Measurements from ENCODE around the gene CDC73.
"Not testable (repeated sequence)": the region's sequence is repeated elsewhere in the genome, so short reads cannot be mapped to it uniquely, and the experiment has no call there.

The CDC73 gene

DNA sequence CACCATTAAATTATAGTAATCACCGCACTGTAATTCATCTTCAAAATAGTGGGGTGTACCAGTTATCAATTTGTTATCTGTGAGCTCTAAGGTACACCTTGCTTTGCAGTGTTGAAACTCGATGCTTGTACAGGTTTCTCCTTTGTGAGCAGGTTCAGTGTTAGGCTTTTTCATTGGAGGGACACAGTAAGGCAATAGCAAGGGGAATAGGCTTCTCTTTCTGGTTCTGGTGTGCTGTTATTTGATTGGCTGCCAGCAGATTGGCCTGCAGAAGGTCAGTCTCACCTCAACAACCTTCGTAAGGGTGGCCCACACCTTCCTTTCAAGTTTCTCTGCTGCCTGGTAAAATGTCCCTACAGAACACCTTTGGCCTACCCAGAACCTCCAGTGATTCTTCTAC lies 140.8 kb downstream of the CDC73 start:
- TF ChIP-seq RARB (CRISPR knock-in tag; IDR thresholded peaks at IDR 0.05) (no peak), SNAI2 (CRISPR knock-in tag; IDR thresholded peaks at IDR 0.05) (no peak), OSR1 (CRISPR knock-in tag; IDR thresholded peaks at IDR 0.05) (no peak)
- no peak for ATAC-seq

DNA sequence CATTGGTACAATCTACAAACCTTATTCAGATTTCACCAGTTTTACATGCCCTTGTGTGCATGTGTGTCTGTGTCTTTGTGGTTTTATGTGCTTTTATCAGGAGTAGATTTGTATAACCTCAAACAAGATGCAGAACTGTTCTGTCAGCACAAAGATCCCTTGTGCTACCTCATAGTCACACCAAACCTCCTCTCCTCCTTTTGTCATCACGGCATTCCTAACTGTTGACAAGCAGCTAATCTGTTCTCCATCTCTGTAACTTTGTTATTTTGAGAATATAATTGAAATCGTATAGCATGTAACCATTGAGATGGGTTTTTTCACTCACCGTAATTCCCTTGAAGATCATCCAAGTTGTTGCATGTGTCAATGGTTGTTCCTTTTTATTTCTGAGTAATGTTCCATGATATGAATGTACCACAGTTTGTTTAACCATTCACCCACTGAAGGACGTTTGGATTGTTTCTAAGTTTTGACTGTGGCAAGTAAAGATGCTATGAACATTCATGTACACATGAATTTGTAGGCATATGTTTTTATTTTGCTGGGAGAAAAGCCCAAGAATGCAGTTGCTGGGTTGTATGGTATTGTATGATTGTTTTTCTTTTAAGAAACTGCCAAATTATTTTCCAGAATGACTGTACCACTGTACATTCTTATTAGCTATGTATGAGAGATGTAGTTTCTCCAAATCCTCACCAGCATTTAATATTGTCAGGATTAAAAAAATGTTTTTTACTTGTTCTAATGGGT lies 142.7 kb downstream of the CDC73 start:
- peak; percentile 55 for ATAC-seq
- TF ChIP-seq TOX (CRISPR knock-in tag; IDR thresholded peaks at IDR 0.05; ENCODE audit: borderline replicate concordance) (no peak), ZNF8 (CRISPR knock-in tag; IDR thresholded peaks at IDR 0.05) (peak; percentile 57; the same call in 1 of the 2 replicates)

DNA sequence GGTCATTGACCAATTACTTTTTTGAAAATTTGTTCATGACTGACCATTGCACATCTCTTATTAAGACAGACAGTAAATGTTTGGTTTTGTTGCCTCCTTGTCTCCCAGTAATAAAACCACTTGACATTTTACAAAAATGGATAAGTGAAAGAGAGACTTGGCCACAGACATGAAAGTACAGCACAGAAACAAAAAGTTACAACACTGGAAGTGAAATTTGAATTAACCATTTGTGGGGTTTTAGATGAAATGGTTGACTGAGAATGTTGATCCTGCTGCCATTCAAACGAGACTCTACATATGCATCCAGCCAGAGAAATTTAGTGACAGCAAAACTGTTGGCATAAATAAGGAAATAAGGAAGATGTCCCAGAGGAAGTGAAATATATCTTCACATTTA lies 143.9 kb downstream of the CDC73 start:
- ATAC-seq = no peak
- no peak for TF ChIP-seq TCF4 (CRISPR knock-in tag; IDR thresholded peaks at IDR 0.05; ENCODE audit: borderline replicate concordance)
- no peak for TF ChIP-seq SNAI2 (CRISPR knock-in tag; IDR thresholded peaks at IDR 0.05)
- TF ChIP-seq OSR1 (CRISPR knock-in tag; IDR thresholded peaks at IDR 0.05) = no peak
- no peak for TF ChIP-seq ZNF565 (CRISPR knock-in tag; conservative IDR thresholded peaks at IDR 0.05; ENCODE audit: low read depth)
- no peak for TF ChIP-seq ISL1 (CRISPR knock-in tag; IDR thresholded peaks at IDR 0.05)
- no peak for TF ChIP-seq BACH2 (CRISPR knock-in tag; IDR thresholded peaks at IDR 0.05; ENCODE audit: borderline replicate concordance)
- no peak for TF ChIP-seq TOX (CRISPR knock-in tag; IDR thresholded peaks at IDR 0.05; ENCODE audit: borderline replicate concordance)
- no peak for TF ChIP-seq ZFP30 (CRISPR knock-in tag; IDR thresholded peaks at IDR 0.05)
- no peak for TF ChIP-seq ZFP3 (CRISPR knock-in tag; IDR thresholded peaks at IDR 0.05)
- no peak for TF ChIP-seq ESRRG (CRISPR knock-in tag; IDR thresholded peaks at IDR 0.05)
- no peak for TF ChIP-seq ARNTL (CRISPR knock-in tag; IDR thresholded peaks at IDR 0.05; ENCODE audit: borderline replicate concordance, low read depth)
- TF ChIP-seq, protein P1, sequence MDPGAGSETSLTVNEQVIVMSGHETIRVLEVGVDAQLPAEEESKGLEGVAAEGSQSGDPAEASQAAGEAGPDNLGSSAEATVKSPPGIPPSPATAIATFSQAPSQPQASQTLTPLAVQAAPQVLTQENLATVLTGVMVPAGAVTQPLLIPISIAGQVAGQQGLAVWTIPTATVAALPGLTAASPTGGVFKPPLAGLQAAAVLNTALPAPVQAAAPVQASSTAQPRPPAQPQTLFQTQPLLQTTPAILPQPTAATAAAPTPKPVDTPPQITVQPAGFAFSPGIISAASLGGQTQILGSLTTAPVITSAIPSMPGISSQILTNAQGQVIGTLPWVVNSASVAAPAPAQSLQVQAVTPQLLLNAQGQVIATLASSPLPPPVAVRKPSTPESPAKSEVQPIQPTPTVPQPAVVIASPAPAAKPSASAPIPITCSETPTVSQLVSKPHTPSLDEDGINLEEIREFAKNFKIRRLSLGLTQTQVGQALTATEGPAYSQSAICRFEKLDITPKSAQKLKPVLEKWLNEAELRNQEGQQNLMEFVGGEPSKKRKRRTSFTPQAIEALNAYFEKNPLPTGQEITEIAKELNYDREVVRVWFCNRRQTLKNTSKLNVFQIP (CRISPR knock-in tag; IDR thresholded peaks at IDR 0.05; ENCODE audit: borderline replicate concordance, low read depth) = no peak
- TF ChIP-seq, protein P2, sequence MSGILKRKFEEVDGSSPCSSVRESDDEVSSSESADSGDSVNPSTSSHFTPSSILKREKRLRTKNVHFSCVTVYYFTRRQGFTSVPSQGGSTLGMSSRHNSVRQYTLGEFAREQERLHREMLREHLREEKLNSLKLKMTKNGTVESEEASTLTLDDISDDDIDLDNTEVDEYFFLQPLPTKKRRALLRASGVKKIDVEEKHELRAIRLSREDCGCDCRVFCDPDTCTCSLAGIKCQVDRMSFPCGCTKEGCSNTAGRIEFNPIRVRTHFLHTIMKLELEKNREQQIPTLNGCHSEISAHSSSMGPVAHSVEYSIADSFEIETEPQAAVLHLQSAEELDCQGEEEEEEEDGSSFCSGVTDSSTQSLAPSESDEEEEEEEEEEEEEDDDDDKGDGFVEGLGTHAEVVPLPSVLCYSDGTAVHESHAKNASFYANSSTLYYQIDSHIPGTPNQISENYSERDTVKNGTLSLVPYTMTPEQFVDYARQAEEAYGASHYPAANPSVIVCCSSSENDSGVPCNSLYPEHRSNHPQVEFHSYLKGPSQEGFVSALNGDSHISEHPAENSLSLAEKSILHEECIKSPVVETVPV (CRISPR knock-in tag; IDR thresholded peaks at IDR 0.05) = no peak
- TF ChIP-seq, protein P3, sequence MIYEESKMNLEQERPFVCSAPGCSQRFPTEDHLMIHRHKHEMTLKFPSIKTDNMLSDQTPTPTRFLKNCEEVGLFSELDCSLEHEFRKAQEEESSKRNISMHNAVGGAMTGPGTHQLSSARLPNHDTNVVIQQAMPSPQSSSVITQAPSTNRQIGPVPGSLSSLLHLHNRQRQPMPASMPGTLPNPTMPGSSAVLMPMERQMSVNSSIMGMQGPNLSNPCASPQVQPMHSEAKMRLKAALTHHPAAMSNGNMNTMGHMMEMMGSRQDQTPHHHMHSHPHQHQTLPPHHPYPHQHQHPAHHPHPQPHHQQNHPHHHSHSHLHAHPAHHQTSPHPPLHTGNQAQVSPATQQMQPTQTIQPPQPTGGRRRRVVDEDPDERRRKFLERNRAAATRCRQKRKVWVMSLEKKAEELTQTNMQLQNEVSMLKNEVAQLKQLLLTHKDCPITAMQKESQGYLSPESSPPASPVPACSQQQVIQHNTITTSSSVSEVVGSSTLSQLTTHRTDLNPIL (CRISPR knock-in tag; IDR thresholded peaks at IDR 0.05; ENCODE audit: low read depth) = no peak
- no peak for TF ChIP-seq RARB (CRISPR knock-in tag; IDR thresholded peaks at IDR 0.05)
- TF ChIP-seq, protein P4, sequence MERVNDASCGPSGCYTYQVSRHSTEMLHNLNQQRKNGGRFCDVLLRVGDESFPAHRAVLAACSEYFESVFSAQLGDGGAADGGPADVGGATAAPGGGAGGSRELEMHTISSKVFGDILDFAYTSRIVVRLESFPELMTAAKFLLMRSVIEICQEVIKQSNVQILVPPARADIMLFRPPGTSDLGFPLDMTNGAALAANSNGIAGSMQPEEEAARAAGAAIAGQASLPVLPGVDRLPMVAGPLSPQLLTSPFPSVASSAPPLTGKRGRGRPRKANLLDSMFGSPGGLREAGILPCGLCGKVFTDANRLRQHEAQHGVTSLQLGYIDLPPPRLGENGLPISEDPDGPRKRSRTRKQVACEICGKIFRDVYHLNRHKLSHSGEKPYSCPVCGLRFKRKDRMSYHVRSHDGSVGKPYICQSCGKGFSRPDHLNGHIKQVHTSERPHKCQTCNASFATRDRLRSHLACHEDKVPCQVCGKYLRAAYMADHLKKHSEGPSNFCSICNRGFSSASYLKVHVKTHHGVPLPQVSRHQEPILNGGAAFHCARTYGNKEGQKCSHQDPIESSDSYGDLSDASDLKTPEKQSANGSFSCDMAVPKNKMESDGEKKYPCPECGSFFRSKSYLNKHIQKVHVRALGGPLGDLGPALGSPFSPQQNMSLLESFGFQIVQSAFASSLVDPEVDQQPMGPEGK (CRISPR knock-in tag; IDR thresholded peaks at IDR 0.05; ENCODE audit: borderline replicate concordance) = no peak
- no peak for TF ChIP-seq GLIS3 (CRISPR knock-in tag; IDR thresholded peaks at IDR 0.05)
- TF ChIP-seq ZC3H10 (CRISPR knock-in tag; IDR thresholded peaks at IDR 0.05) = no peak
- no peak for TF ChIP-seq ZNF8 (CRISPR knock-in tag; IDR thresholded peaks at IDR 0.05)

DNA sequence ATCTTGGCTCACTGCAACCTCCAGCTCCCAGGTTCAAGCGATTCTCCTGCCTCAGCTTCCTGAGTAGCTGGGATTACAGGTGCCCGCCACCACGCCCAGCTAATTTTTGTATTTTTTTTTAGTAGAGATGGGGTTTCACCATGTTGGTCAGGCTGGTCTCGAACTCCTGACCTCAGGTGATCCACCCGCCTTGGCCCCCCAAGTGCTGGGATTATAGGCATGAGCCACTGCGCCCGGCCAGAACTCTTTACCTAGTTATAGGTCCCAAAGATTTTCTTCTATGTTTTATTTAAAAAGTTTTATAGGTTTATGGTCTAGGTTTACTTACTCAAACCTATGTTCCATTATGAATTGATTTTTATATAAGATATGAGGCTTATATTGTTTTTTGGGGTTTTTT lies 145.0 kb downstream of the CDC73 start:
- ATAC-seq = not testable (repeated sequence)

DNA sequence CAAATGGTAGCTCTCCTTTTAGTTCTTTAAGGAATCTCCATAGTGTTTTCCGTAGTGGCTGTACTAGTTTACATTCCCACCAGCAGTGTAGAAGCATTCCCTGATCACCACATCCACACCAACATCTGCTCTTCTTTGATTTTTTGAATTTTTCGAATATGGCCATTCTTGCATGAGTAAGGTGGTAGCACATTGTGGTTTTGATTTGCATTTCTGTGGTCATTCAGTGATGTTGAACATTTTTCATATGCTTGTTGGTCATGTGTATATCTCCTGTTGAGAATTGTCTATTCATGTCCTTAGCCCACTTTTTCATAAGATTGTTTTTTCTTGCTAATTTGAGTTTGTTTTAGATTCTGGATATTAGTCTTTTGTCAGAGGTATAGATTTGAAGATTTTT lies 149.2 kb downstream of the CDC73 start:
- no peak for ATAC-seq
- no peak for TF ChIP-seq TOX (CRISPR knock-in tag; IDR thresholded peaks at IDR 0.05; ENCODE audit: borderline replicate concordance)
- no peak for TF ChIP-seq OSR1 (CRISPR knock-in tag; IDR thresholded peaks at IDR 0.05)
- no peak for TF ChIP-seq ZNF565 (CRISPR knock-in tag; conservative IDR thresholded peaks at IDR 0.05; ENCODE audit: low read depth)
- TF ChIP-seq ZFP30 (CRISPR knock-in tag; IDR thresholded peaks at IDR 0.05) = no peak

Measured in SK-N-SH treated with all-trans-retinoic acid at 6 μM for 48 hours (cell line).